Iris pigment epithelial cell (primary cell): ENCODE measurements around the gene MMP24OS.
A peak's percentile ranks its signal among the peaks of the same experiment; 100 is the strongest.
"Not testable (repeated sequence)": the region's sequence is repeated elsewhere in the genome, so short reads cannot be mapped to it uniquely, and the experiment has no call there.

Source experiments
- DNase-seq: peaks from one replicate; pipeline ENCODE4 v3.0.0-alpha.2; 2011; ENCODE audit warnings: low read depth

The MMP24OS gene

GRCh38 chr20:35275741-35276251, 2.1 kb downstream of the MMP24OS start:
- no peak for DNase-seq

- DNase-seq, result no peak
These were observed 3.5 kb downstream of the MMP24OS start for GRCh38 chr20:35274172-35275092.

- peak; percentile 44 for DNase-seq
These were observed 4.3 kb downstream of the MMP24OS start for GRCh38 chr20:35273449-35274171.

- DNase-seq, result peak; percentile 78
These were observed 6.0 kb downstream of the MMP24OS start for GRCh38 chr20:35271904-35272303.

- no peak for DNase-seq
These were observed 6.6 kb downstream of the MMP24OS start for GRCh38 chr20:35271073-35271882.

- DNase-seq, result no peak
These were observed 7.7 kb downstream of the MMP24OS start for GRCh38 chr20:35270021-35270902.

- DNase-seq, result peak; percentile 61
These were observed 8.7 kb downstream of the MMP24OS start for GRCh38 chr20:35269055-35269781.

GRCh38 chr20:35267092-35267491, 10.8 kb downstream of the MMP24OS start:
- DNase-seq, result no peak

- peak; percentile 47 for DNase-seq
These were observed 13.2 kb downstream of the MMP24OS start for GRCh38 chr20:35264755-35265154.

- DNase-seq, result no peak
These were observed 14.2 kb downstream of the MMP24OS start for GRCh38 chr20:35263532-35264341.

- DNase-seq, result peak; percentile 57
These were observed 15.0 kb downstream of the MMP24OS start for GRCh38 chr20:35262731-35263531.

GRCh38 chr20:35262321-35262720, 15.6 kb downstream of the MMP24OS start:
- DNase-seq, result not testable (repeated sequence)

GRCh38 chr20:35260426-35260825, 17.5 kb downstream of the MMP24OS start:
- DNase-seq, result no peak

- DNase-seq, result no peak
These were observed 20.6 kb downstream of the MMP24OS start for GRCh38 chr20:35257175-35257909.

GRCh38 chr20:35254448-35254999, 23.4 kb downstream of the MMP24OS start:
- no peak for DNase-seq

GRCh38 chr20:35253010-35253409, 24.9 kb downstream of the MMP24OS start:
- DNase-seq, result no peak

GRCh38 chr20:35252598-35252997, 25.3 kb downstream of the MMP24OS start:
- DNase-seq, result not testable (repeated sequence)
